AG09309 (cell line): ENCODE data around the gene EXOC6B.

ENCODE experiments used
- DNase-seq: peaks from one replicate; pipeline ENCODE4 v3.0.0-alpha.2; 2010; ENCODE audit warnings: low read depth
- H3K4me3 ChIP-seq: 2 replicates; pipeline ENCODE4 v1.5.1; 2011; ENCODE audit warnings: mild to moderate bottlenecking, low read depth, low read length, moderate library complexity; ENCODE audit not compliant: control insufficient read depth
- TF ChIP-seq, protein P1 (sequence below): IDR thresholded peaks from 2 replicates; pipeline ENCODE4 v1.5.1; 2011; ENCODE audit warnings: mild to moderate bottlenecking, low read depth, low read length, inconsistent platforms; ENCODE audit not compliant: insufficient read depth, control insufficient read depth; ENCODE audit errors: missing control alignments

The EXOC6B gene

DNA sequence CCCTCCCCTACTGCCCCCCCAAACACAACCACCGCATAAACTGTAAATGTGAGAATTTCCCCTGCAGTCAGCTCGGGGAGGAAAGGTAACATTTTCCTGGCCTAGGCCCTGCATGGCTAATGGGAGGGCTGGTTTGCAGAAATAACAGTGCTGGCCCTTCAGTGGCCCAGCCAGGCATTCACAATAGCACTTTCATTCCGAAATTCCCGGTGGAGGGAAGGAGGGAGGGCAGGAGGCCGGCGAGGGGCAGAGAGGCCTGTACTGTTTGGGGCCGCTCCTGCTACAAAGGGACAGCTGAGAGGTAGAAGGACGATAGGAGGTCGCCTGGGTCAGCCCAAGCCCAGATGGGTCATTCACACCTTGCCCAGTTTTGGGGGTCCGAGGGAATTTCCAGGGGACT, 689.5 kb downstream of the EXOC6B start:
- no peak for DNase-seq
- TF ChIP-seq, protein P1, sequence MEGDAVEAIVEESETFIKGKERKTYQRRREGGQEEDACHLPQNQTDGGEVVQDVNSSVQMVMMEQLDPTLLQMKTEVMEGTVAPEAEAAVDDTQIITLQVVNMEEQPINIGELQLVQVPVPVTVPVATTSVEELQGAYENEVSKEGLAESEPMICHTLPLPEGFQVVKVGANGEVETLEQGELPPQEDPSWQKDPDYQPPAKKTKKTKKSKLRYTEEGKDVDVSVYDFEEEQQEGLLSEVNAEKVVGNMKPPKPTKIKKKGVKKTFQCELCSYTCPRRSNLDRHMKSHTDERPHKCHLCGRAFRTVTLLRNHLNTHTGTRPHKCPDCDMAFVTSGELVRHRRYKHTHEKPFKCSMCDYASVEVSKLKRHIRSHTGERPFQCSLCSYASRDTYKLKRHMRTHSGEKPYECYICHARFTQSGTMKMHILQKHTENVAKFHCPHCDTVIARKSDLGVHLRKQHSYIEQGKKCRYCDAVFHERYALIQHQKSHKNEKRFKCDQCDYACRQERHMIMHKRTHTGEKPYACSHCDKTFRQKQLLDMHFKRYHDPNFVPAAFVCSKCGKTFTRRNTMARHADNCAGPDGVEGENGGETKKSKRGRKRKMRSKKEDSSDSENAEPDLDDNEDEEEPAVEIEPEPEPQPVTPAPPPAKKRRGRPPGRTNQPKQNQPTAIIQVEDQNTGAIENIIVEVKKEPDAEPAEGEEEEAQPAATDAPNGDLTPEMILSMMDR, result no peak
- H3K4me3 ChIP-seq, result no peak overlapping the region

- TF ChIP-seq, protein P1, result no peak
- no peak overlapping the region for H3K4me3 ChIP-seq
- DNase-seq, result no peak
Observed at GRCh38 chr2:72135921-72136320, 689.9 kb downstream of the EXOC6B start.

- TF ChIP-seq, protein P1, result no peak
Observed at GRCh38 chr2:72134997-72135800, 690.6 kb downstream of the EXOC6B start.

GRCh38 chr2:72134408-72134996, 691.3 kb downstream of the EXOC6B start:
- TF ChIP-seq, protein P1, result no peak
- DNase-seq, result no peak
- H3K4me3 ChIP-seq, result no peak overlapping the region

More at GRCh38 chr2:72134997-72135800, 690.6 kb downstream of the EXOC6B start:
- H3K4me3 ChIP-seq, result no peak overlapping the region
- DNase-seq, result no peak

DNA sequence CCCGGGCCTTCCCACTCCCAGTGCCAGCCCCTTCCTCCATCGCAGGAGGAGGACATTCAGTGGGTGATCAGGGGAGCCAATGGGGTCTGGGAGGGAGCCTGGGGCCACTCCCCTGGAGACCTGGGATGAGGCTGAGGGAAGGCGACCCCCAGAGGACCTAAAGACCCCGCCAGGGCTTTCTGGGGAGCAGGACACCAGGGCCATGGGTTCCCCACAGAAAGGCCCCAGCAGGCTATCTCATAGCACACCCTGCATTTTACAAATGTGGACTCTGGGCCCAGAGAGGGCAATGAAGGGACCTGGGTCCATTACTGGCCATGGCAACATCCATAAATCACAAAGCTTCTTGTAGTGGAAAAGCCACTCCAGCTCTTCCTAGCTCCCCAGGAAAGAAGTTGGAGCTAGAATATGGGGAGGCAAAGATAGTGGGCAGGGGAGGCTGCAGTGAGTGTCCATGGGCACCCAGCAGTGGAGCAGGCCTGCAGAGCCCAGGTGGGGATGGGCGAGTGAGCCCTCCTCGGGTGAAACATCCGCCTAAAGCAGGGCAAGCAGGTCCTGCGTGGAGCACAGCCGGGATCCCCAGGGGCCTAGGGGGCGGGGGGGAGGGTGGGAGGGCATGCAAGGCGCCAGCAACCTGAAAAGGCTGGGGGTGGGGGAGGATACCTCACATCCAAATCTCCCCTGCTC, 692.0 kb downstream of the EXOC6B start:
- DNase-seq, result no peak
- H3K4me3 ChIP-seq, result no peak overlapping the region
- TF ChIP-seq, protein P1, result no peak

DNA sequence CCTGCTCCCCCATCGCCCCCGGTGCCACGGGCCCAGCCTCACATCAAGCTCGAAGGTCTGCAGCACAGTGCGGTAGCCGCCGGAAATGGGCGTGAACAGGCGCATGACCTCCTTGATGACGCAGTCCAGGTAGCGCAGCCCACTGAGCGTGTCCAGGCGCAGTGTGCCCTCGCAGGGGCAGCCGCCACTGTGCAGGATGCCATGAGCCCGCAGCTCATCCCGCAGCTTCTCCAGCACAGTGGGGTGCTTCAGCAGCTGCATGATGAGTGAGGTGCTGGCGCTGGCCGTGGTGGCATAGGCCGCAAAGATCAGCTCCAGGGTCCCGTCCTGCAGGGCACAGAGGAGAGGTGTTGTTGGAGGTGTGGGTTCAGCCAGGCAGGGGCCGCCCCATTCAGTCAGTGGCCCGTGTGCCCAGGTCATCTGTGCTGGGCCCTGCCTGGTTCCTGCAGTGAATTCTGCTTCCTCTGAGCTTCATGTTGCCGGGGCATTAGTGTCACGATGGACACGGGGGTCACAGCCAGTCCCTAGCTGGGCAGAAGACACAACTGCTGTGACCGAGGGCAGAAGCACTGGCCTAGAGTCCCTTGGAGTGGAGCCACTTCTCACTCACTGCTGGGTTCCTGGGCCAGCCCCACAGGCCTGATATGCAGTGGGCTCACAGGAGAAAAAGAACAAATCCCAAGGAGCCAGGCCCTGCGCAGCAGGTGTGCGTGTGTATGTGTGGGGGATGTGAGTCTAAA, 692.7 kb downstream of the EXOC6B start:
- TF ChIP-seq, protein P1, result no peak
- DNase-seq, result no peak

More for the DNA sequence above, 692.7 kb downstream of the EXOC6B start:
- no peak overlapping the region for H3K4me3 ChIP-seq
